ENCODE results near the gene ATXN7L1. TPM values are rescaled to one million over a fixed set of nuclear protein-coding genes. Genes with fewer than 3 reads are reported as not detected.
"Not testable (repeated sequence)": the region's sequence is repeated elsewhere in the genome, so short reads cannot be mapped to it uniquely, and the experiment has no call there.

ATXN7L1 gene
- total and polyA plus RNA-seq, 4 donors: 7.1 to 11.0 (median 8.5) TPM

GRCh38 chr7:105721571-105722104 is 154.8 kb downstream of the ATXN7L1 start:
- no peak for DNase-seq (ENCODE audit: low read depth in 4 of 6, low spot score in 6 of 6)
- no peak overlapping the region for H3K27ac ChIP-seq (ENCODE audit: low read depth, low read length)

GRCh38 chr7:105719919-105720318 is 156.5 kb downstream of the ATXN7L1 start:
- peaks cover 4% of the 10 kb centered on the region for H3K4me1 ChIP-seq (ENCODE audit: control insufficient read depth, insufficient read depth, low read length)
- H3K36me3 ChIP-seq (ENCODE audit: control insufficient read depth, insufficient read depth, low read length): no peaks in the 10 kb centered on the region
- H3K27me3 ChIP-seq (ENCODE audit: control insufficient read depth, insufficient read depth, low read length): no peaks in the 10 kb centered on the region
- H3K27ac ChIP-seq (ENCODE audit: low read depth, low read length): no peak overlapping the region
- 75% methylated on average over 2 of the region's 4 CpGs for whole genome bisulfite sequencing (ENCODE audit: insufficient coverage)
- DNase-seq (ENCODE audit: low read depth in 4 of 6, low spot score in 6 of 6): no peak
- no peak overlapping the region for H3K4me3 ChIP-seq (ENCODE audit: low read depth, low read length)
- no peaks in the 10 kb centered on the region for H3K9me3 ChIP-seq (ENCODE audit: control insufficient read depth, insufficient read depth, low read length)

More at GRCh38 chr7:105721571-105722104, 154.8 kb downstream of the ATXN7L1 start:
- WGBS (ENCODE audit: insufficient coverage): 62% methylated on average over 4 of the region's 5 CpGs
- Histone ChIP-seq H3K36me3 (ENCODE audit: control insufficient read depth, insufficient read depth, low read length) (no peaks in the 10 kb centered on the region), H3K27me3 (ENCODE audit: control insufficient read depth, insufficient read depth, low read length) (no peaks in the 10 kb centered on the region), H3K9me3 (ENCODE audit: control insufficient read depth, insufficient read depth, low read length) (no peaks in the 10 kb centered on the region), H3K4me3 (ENCODE audit: low read depth, low read length) (no peak overlapping the region), H3K4me1 (ENCODE audit: control insufficient read depth, insufficient read depth, low read length) (peaks cover 4% of the 10 kb centered on the region)

DNA sequence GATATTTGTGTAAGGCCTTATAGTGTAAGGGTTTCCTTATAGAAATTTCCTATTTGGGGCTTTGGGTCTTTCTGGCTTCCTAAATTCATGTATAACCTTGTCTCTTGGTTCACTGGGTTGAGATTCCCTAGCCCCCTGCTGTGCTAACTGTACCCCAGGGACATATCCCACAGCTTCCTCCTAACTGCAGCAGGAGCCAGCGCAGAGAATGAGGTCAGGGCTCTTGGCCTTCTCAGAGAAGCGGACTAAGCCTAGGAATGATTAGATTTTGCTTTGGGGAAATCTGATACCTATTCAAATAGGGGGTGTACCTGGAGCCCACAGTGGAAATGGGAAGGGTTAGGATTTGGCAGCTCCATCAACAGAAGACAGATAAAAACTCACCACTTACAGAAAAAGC is 157.0 kb downstream of the ATXN7L1 start:
- peaks cover 4% of the 10 kb centered on the region for H3K4me1 ChIP-seq (ENCODE audit: control insufficient read depth, insufficient read depth, low read length)
- no peaks in the 10 kb centered on the region for H3K36me3 ChIP-seq (ENCODE audit: control insufficient read depth, insufficient read depth, low read length)
- no CpG with 5 or more reads among the region's 2 CpGs for WGBS (ENCODE audit: insufficient coverage)
- H3K9me3 ChIP-seq (ENCODE audit: control insufficient read depth, insufficient read depth, low read length): no peaks in the 10 kb centered on the region
- no peak overlapping the region for H3K4me3 ChIP-seq (ENCODE audit: low read depth, low read length)
- peak in 1 of 6 donors; percentile 30 for DNase-seq (ENCODE audit: low read depth in 4 of 6, low spot score in 6 of 6)
- H3K27ac ChIP-seq (ENCODE audit: low read depth, low read length): no peak overlapping the region
- H3K27me3 ChIP-seq (ENCODE audit: control insufficient read depth, insufficient read depth, low read length): no peaks in the 10 kb centered on the region

GRCh38 chr7:105718511-105718925 is 157.9 kb downstream of the ATXN7L1 start:
- Histone ChIP-seq H3K36me3 (ENCODE audit: control insufficient read depth, insufficient read depth, low read length) (no peaks in the 10 kb centered on the region), H3K27me3 (ENCODE audit: control insufficient read depth, insufficient read depth, low read length) (no peaks in the 10 kb centered on the region), H3K4me3 (ENCODE audit: low read depth, low read length) (no peak overlapping the region), H3K4me1 (ENCODE audit: control insufficient read depth, insufficient read depth, low read length) (peaks cover 2% of the 10 kb centered on the region), H3K9me3 (ENCODE audit: control insufficient read depth, insufficient read depth, low read length) (no peaks in the 10 kb centered on the region), H3K27ac (ENCODE audit: low read depth, low read length) (no peak overlapping the region)
- DNase-seq (ENCODE audit: low read depth in 4 of 6, low spot score in 6 of 6): no peak
- 91% methylated on average over 3 of the region's 4 CpGs for whole genome bisulfite sequencing (ENCODE audit: insufficient coverage)

DNA sequence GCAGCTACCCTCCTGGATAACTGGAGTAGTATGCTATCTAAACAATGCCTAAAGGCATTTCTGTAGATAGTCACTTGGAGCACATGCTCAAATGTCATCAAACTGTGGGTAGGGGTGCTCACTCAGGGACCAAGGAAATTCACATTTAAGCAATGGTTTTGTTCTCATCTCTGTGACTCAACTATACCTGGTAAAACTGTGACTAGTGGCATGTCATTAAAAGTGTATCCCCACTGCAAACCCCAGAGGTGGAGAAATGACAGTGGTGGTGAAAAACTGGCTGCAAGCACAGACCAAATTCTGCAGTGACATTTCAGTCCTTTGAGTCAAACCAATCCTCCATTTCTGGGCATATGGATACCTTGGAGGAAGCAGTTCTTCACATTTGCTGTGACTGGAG is 160.9 kb downstream of the ATXN7L1 start:
- Histone ChIP-seq H3K9me3 (ENCODE audit: control insufficient read depth, insufficient read depth, low read length) (peaks cover 15% of the 10 kb centered on the region), H3K36me3 (ENCODE audit: control insufficient read depth, insufficient read depth, low read length) (no peaks in the 10 kb centered on the region), H3K27ac (ENCODE audit: low read depth, low read length) (no peak overlapping the region), H3K4me3 (ENCODE audit: low read depth, low read length) (no peak overlapping the region), H3K27me3 (ENCODE audit: control insufficient read depth, insufficient read depth, low read length) (no peaks in the 10 kb centered on the region), H3K4me1 (ENCODE audit: control insufficient read depth, insufficient read depth, low read length) (no peaks in the 10 kb centered on the region)
- DNase-seq (ENCODE audit: low read depth in 4 of 6, low spot score in 6 of 6): no peak

DNA sequence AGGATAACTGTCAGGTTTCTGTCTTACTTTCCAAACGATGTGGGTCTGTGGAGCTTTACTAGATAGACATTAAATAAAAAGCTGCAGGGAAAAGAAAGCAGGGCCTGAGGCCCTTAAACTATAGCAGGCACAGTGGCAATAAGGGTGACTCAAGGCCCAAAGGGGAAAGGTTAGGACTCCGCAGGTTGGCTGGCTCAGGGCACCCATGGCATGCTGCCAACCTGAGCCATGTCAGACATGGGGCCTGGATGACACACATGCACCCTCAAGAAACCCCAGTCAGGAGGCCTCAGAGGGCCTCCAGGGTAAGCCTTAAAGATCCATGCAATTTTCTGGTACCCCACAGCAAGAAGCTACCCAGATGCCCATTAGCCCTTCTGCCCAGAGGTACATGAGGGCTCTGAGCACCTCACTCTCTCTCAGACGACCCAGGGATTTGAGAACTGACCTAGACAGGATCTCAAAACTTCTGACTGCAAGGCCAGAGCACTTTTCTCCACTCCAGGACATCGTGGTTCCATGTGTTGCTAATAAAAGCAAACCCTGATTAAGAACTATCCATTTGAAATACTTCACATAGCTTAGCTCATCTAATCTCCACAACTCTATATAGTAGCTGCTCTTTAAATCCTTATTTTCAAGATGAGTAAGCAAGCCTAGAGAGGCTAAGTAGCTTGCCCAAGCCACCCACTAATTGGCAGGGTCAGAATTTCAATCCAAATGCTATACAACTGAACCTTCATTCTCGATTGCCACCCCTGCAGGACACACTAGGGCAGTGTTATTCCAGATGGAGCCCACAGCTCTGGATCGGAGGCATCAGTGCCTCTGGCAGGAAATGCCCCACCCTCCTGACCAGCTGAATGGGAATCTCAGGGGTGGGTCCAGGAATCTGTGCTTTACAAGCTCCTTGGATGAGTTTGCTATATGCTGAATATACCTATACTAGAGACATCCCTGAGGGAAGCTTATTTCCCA is 162.6 kb downstream of the ATXN7L1 start:
- 81% methylated on average over 5 of the region's 6 CpGs for WGBS (ENCODE audit: insufficient coverage)
- Histone ChIP-seq H3K36me3 (ENCODE audit: control insufficient read depth, insufficient read depth, low read length) (no peaks in the 10 kb centered on the region), H3K27ac (ENCODE audit: low read depth, low read length) (no peak overlapping the region), H3K4me1 (ENCODE audit: control insufficient read depth, insufficient read depth, low read length) (no peaks in the 10 kb centered on the region), H3K27me3 (ENCODE audit: control insufficient read depth, insufficient read depth, low read length) (no peaks in the 10 kb centered on the region), H3K4me3 (ENCODE audit: low read depth, low read length) (no peak overlapping the region), H3K9me3 (ENCODE audit: control insufficient read depth, insufficient read depth, low read length) (peaks cover 15% of the 10 kb centered on the region)
- no peak for DNase-seq (ENCODE audit: low read depth in 4 of 6, low spot score in 6 of 6)

GRCh38 chr7:105712877-105713276 is 163.5 kb downstream of the ATXN7L1 start:
- H3K36me3 ChIP-seq (ENCODE audit: control insufficient read depth, insufficient read depth, low read length): no peaks in the 10 kb centered on the region
- WGBS (ENCODE audit: insufficient coverage): 90% methylated on average over 2 of the region's 3 CpGs
- H3K27ac ChIP-seq (ENCODE audit: low read depth, low read length): no peak overlapping the region
- no peaks in the 10 kb centered on the region for H3K4me1 ChIP-seq (ENCODE audit: control insufficient read depth, insufficient read depth, low read length)
- no peak for DNase-seq (ENCODE audit: low read depth in 4 of 6, low spot score in 6 of 6)
- no peak overlapping the region for H3K4me3 ChIP-seq (ENCODE audit: low read depth, low read length)
- H3K9me3 ChIP-seq (ENCODE audit: control insufficient read depth, insufficient read depth, low read length): peaks cover 15% of the 10 kb centered on the region
- H3K27me3 ChIP-seq (ENCODE audit: control insufficient read depth, insufficient read depth, low read length): no peaks in the 10 kb centered on the region

GRCh38 chr7:105711726-105712402 is 164.5 kb downstream of the ATXN7L1 start:
- Histone ChIP-seq H3K9me3 (ENCODE audit: control insufficient read depth, insufficient read depth, low read length) (peaks cover 15% of the 10 kb centered on the region), H3K27me3 (ENCODE audit: control insufficient read depth, insufficient read depth, low read length) (no peaks in the 10 kb centered on the region), H3K27ac (ENCODE audit: low read depth, low read length) (no peak overlapping the region), H3K4me1 (ENCODE audit: control insufficient read depth, insufficient read depth, low read length) (no peaks in the 10 kb centered on the region), H3K36me3 (ENCODE audit: control insufficient read depth, insufficient read depth, low read length) (no peaks in the 10 kb centered on the region), H3K4me3 (ENCODE audit: low read depth, low read length) (no peak overlapping the region)
- no peak for DNase-seq (ENCODE audit: low read depth in 4 of 6, low spot score in 6 of 6)
- WGBS (ENCODE audit: insufficient coverage): 95% methylated on average over 4 of the region's 5 CpGs

GRCh38 chr7:105710720-105711119 is 165.7 kb downstream of the ATXN7L1 start:
- H3K9me3 ChIP-seq (ENCODE audit: control insufficient read depth, insufficient read depth, low read length): peaks cover 15% of the 10 kb centered on the region
- H3K4me1 ChIP-seq (ENCODE audit: control insufficient read depth, insufficient read depth, low read length); H3K36me3 ChIP-seq (ENCODE audit: control insufficient read depth, insufficient read depth, low read length); DNase-seq (ENCODE audit: low read depth in 4 of 6, low spot score in 6 of 6); H3K4me3 ChIP-seq (ENCODE audit: low read depth, low read length); H3K27me3 ChIP-seq (ENCODE audit: control insufficient read depth, insufficient read depth, low read length); H3K27ac ChIP-seq (ENCODE audit: low read depth, low read length): not testable (repeated sequence)
- WGBS (ENCODE audit: insufficient coverage): no CpG with 5 or more reads among the region's 4 CpGs

Data from spinal cord (tissue), 10 donors.